ENCODE measurements around the gene CPNE4.
"Not testable (repeated sequence)": the region's sequence is repeated elsewhere in the genome, so short reads cannot be mapped to it uniquely, and the experiment has no call there.

CPNE4 gene

DNA sequence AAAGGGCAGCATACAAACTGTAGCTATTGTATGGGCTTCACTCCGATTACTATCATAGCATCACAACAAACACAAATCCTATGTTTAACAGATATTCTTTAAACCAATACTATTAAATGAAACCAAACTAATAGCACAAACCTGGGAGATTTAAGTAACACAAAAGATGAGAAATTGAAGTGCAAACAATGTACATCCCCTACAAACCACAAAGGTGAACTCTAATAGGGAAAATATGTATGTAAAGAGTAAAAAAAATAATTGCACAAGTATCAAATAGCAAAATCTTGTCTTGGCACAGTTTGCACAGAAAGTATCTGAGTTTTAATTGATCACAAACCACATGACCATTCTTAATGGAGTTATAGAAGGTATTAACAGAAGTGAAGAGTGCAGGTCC is 138.5 kb downstream of the CPNE4 start:
- no peak overlapping the region for H3K4me3 ChIP-seq (ENCODE audit: low read depth, low read length)
- TF ChIP-seq, protein P1, sequence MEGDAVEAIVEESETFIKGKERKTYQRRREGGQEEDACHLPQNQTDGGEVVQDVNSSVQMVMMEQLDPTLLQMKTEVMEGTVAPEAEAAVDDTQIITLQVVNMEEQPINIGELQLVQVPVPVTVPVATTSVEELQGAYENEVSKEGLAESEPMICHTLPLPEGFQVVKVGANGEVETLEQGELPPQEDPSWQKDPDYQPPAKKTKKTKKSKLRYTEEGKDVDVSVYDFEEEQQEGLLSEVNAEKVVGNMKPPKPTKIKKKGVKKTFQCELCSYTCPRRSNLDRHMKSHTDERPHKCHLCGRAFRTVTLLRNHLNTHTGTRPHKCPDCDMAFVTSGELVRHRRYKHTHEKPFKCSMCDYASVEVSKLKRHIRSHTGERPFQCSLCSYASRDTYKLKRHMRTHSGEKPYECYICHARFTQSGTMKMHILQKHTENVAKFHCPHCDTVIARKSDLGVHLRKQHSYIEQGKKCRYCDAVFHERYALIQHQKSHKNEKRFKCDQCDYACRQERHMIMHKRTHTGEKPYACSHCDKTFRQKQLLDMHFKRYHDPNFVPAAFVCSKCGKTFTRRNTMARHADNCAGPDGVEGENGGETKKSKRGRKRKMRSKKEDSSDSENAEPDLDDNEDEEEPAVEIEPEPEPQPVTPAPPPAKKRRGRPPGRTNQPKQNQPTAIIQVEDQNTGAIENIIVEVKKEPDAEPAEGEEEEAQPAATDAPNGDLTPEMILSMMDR (IDR thresholded peaks at IDR 0.05; ENCODE audit: borderline replicate concordance, insufficient read depth, low read depth, low read length): no peak

DNA sequence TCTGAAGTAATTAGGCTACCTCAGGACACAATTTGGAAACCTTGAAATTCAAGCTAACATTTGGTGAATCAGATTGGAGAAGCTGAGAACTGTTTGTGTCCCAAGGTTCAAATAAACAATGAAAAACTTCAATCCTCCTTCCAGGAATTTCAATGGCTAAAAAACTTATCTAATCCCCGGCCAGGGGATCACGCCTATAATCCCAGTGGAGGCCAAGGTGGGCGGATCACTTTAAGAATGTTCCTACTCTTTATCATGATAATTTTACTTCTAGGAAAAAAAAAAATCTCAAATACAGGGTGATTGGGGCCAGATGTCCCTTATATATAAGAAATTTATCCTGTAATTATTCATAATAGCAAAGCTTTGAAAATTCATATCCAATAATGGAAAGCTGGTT is 139.0 kb downstream of the CPNE4 start:
- TF ChIP-seq, protein P1 (IDR thresholded peaks at IDR 0.05; ENCODE audit: borderline replicate concordance, insufficient read depth, low read depth, low read length): no peak
- H3K4me3 ChIP-seq (ENCODE audit: low read depth, low read length): no peak overlapping the region

DNA sequence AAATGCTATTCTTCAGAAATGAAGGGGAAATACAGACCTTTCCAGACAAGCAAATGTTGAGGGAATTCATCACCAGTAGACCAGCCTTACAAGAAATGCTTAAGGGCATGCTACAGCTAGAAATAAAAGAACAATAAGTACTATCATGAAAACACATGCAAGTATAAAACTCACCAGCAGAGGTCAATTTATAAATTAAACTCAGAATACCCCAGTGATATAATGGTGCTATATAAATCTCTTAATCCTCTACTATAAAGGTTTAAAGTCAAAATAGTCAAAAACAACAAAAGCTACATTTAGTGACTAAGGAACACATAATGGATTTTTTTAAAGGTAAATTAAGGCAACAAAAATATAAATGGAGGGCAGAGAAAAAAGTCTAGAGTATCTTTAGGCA is 142.5 kb downstream of the CPNE4 start:
- H3K4me3 ChIP-seq (ENCODE audit: low read depth, low read length): no peak overlapping the region
- TF ChIP-seq, protein P1 (IDR thresholded peaks at IDR 0.05; ENCODE audit: borderline replicate concordance, insufficient read depth, low read depth, low read length): no peak

DNA sequence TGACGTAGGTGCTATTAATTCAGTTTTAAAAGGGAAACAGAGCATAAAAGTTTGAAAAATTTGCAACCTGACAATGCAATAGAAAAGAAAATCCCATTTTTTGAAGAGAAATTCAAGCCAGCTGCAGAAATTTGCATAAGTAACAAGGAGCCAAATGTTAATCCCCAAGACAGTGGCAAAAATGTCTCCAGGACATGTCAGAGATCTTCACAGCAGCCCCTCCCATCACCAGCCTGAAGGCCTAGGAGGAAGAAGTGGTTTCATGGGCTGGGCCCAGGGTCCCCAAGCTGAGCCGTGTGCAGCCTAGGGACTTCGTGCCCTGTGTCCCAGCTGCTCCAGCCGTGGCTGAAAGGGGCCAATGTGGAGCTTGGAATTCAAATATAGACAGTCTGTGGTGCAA is 148.9 kb downstream of the CPNE4 start:
- H3K4me3 ChIP-seq (ENCODE audit: low read depth, low read length): not testable (repeated sequence)

DNA sequence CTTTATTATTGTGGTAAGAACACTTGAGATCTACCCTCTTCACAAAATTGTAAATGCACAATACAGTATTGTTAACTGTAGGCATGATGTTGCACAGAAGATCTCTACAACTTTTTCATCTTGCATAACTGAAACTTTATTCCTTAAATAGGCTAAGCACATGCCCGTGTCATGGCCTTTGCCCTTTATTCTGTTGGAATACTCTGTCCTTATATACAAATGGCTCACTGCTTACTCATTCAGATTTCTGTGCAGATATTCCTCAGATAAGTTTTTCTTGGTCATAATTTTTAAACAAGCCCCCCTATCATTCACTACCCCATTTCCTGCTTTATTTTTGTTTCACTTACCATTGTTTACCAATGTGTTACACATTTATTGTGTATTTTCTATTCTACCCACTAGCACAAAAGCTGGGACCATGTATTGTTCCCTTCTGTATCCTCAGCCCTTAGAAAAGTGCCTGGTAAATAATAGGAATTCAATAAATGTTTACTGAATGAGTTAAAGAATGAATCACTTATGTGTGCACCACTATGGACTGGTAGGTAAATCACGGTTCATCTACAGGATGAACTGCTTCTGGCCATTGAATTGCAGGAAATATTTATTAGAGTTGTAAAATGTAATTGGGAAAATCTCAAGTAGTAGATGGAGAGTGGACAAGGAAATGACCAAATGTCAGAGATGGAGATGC is 151.0 kb downstream of the CPNE4 start:
- H3K4me3 ChIP-seq (ENCODE audit: low read depth, low read length): no peak overlapping the region

DNA sequence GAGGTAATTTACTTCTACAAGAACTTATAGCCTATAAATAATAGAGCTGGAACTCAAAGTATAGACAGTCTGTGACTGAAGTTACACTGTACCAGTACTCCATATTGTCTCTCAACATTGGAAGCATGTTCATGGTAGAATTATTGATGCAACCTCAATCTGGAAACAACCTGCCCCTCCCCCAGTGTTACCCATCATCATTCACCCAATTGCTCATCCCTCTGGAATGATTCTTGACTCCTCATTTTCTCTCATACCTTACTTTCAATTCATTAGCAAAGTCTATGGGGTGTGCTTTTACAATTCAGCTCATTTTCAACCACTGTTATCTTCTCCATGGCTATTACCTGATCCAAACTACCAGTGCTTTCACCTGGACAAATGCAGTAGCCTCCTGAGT is 151.7 kb downstream of the CPNE4 start:
- H3K4me3 ChIP-seq (ENCODE audit: low read depth, low read length): no peak overlapping the region
- TF ChIP-seq, protein P1 (IDR thresholded peaks at IDR 0.05; ENCODE audit: borderline replicate concordance, insufficient read depth, low read depth, low read length): no peak

More for the DNA sequence above, 151.0 kb downstream of the CPNE4 start:
- TF ChIP-seq, protein P1 (IDR thresholded peaks at IDR 0.05; ENCODE audit: borderline replicate concordance, insufficient read depth, low read depth, low read length): no peak

DNA sequence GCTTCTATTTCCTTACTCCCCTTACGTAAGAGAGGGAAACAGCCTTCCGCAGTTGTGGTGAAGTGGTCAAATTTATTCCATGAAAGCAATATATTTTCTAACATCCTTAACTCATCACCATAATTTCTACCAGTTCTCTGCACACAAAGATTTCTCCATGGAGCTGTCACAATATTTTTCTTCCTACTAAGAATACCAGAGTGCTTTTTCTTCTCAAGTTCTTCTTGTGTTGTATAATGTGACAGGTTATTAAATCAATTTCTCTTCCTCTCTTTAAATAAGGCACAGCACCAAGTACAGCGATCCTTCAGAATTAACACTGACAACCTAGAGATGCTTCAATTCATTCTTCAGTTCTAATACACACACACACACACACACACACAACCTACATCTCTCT is 153.0 kb downstream of the CPNE4 start:
- no peak overlapping the region for H3K4me3 ChIP-seq (ENCODE audit: low read depth, low read length)
- TF ChIP-seq, protein P1 (IDR thresholded peaks at IDR 0.05; ENCODE audit: borderline replicate concordance, insufficient read depth, low read depth, low read length): no peak
